Activated CD8-positive, alpha-beta memory T cell treated with anti-CD3 and anti-CD28 coated beads for 1 hour (primary cell): ENCODE measurements around the gene MAP3K7.

Experiments used
- DNase-seq, 2 donors: peaks; one replicate each; pipeline ENCODE4 v3.0.0-alpha.2; 2020; ENCODE audit warnings: low read depth in 1 of 2; ENCODE audit errors: extremely low read depth in 1 of 2

The MAP3K7 gene

DNA sequence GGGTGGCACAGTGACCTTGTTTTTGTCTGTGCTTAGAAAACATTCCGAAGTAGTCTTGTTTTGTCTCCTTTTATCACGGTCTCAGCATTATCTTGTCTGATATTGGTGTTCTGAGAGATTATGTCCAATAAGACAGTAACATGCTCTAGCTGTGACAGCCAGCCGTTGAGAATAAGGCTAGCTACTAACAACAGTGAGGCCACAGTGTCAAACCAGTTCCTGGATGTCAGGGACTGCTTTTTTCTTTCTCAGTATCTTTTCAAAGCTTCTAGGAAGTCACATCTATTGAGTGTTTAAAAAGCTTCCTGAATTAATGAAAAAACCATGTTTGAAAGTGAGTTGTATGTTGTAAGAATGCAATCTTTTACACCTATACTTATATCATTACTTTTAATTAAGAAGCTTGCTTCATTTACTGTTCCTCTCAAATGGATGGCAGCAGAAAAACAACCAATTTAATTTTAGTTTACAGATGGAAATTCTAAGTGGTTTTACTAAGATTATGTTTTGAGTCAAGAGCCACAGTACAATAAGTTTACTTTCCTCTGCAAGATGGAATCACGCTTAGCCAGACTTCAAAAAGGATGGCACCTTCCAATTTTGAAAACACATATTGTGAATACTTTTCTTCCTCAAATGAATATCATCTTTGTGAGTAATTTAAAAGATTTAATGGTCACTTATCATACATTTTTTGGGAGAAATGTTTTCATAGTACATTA is 53.1 kb downstream of the MAP3K7 start:
- no peak for DNase-seq

DNA sequence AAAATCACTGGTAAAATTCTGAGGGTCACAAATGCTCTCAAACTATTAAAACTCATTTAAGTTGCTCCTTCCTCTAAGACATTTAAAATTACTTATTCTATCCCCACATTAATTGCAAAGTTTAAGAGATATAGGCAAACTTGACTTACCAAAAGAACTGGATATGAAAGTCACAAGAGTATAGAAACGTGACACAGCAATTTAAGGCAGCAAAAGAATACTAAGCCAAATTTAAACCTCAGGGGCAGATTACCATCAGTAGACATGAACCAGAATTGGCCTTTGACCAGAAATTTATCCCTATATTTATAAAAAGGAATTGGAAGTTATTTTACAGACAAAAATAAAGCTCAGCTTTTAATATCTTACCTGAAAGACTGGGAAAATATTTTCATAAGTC is 56.0 kb downstream of the MAP3K7 start:
- DNase-seq: no peak

DNA sequence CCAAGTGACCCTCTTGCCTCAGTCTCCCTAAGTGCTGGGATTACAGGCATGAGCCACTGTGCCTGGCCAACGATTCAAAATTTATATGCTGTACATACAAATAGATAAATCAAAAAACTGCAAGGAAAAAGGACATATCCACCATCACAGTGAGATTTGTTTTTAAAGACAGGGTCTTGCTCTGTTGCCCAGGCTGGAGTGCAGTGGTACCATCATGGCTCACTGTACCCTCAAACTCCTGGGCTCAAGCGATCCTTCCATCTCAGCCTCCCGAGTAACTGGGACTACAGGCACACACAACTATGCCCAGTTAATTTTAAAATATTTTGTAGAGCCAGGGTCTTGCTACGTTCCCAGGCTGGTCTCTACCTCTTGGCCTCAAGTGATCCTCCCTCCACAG is 61.5 kb downstream of the MAP3K7 start:
- no peak for DNase-seq

DNA sequence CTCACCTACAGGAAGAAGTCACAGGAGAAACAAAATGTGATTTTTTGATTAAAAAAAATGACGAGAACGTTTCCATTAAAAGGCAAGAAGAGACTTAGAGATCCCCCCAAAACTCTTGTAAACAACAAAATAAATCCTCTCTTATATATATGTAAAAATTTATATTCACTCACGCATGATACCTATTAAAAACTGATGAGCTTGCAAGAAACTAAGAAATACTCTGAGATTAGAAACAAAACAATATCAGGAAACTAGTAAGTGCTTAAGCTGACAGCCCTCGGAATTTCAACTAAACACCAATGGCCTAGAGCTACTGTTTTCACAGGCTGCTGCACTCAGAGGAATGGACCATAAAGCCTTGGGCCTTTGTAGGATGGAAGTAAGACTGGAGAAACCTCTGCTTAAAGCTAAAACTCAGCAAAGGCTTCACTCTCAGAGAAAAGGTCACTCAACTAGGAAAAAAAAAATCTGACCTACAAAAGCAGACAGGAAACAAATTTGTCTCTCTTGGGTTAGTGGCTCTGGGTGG is 63.0 kb downstream of the MAP3K7 start:
- DNase-seq: no peak

DNA sequence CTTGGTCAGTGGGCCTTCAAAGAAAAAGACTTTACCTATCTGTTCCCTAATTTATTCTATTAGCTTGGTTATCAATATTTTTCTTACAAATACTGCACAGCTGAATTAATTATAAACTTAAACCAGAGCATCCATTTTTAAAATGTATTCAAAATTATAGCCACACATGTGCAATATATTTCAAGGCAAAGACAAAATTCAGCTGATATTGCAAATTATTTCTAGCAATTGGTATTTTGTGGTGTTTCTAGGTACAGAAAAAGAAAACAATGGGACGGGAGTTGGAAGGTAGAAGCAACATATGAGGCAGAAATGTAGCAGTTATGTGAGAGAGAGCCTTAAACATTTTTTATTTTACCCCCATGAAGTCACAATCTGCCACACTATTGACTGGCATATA is 64.9 kb downstream of the MAP3K7 start:
- DNase-seq: no peak

DNA sequence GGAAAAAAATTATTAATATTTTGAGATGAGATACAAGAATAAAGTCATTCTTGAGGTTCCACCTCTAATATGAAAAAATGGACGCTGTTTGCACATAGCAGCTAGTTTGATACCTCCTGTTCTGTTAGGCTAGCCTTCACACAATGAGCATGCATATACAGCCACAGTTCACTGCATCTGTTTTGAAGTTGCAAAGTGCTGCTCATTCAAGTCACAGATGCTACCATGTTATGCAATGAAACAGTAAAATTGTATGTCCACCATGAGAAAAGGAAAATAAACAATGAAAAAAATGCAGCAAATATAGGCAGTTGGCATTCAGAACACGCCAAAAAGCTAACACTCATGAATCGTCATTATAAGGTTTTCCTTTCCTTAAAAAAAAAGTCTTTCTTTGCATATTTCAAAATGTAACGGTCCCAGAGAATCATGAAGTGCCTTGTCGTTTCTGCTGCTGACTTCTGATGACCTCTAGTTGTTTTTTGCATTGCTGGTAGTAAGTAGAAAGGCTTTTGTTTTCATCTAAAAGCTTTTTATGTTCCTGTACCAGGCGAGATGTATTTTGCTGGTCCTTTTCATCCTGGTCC is 70.7 kb downstream of the MAP3K7 start:
- DNase-seq: no peak

DNA sequence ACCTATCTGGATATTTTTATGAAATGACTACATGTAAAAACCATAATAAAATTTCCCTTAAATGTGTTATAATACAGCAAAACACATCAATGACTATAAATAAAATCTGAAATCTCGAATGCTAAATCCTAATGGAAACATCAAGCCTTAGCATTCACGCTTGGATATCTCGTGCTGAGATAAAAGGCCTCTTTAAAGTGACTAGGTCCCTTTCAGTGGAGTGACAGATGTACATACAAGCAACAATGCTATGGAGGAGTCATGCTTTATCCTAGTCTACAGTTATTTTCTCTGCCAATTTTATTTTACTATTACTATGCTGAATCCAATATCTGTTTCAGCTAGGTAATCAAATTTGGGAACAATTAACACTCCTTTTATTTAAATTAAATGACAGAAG is 72.4 kb downstream of the MAP3K7 start:
- no peak for DNase-seq

DNA sequence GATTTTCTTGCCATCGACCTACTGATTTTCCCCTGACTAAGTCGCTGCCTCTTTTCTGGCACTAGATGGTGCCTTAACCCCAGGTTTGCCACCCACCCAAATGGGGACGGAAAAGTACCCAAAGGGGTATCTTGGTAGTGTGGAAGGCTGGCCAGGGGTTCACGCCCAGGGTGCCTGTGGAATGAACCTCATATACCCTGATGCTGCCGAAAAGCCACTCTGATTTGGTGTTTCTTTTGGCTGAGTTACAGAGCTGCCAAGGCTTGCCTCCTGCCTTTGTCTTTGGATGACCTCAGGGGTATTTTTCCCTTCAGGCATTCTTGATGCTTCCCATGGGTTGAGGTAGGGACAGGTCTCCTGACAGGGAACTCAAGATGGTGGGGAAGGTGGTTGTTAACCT is 78.1 kb downstream of the MAP3K7 start:
- no peak for DNase-seq

DNA sequence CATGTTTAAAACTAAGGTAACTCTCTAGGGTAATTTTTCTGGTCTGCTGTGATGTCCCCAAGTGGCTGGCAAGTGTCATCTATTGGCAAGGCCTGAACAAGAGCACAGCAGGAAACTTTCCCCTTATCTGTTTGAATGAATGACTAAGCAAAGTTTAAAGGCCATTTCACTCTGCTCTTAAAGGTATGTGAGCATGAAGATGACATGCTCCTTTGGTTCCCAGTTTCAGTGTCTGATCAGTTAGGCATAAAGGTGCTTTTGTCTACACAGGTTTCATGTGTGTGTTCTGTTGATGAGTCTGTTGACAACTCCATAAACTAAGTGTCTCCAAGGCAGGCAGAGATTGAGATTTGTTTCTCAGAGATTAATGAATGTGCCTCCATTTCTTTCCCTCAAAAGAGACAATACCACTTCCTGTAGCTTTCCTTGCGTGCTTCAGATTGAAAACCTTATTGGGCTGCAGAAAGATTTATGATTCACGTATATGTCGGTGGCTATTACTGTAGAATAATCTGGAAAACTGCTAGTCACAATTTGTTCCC is 83.9 kb downstream of the MAP3K7 start:
- DNase-seq: no peak

DNA sequence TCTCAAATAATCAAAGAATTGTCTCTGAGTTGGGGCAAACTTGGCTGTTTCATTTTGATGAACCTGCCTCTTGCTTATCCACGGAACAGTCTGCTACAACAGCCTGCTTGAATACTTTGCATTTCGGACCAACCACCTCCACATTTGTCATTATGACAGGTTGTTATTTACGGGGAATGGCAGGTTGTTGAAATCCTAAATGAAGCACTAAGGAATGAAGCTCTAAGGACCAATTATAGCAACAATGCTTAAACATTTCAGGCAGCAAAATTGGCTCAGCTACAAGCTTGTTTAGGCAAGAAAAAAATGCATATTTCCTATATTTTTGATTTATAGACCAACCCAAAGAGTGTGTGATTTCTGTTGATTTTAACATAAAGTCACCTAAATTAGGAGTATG is 84.5 kb downstream of the MAP3K7 start:
- DNase-seq: no peak

DNA sequence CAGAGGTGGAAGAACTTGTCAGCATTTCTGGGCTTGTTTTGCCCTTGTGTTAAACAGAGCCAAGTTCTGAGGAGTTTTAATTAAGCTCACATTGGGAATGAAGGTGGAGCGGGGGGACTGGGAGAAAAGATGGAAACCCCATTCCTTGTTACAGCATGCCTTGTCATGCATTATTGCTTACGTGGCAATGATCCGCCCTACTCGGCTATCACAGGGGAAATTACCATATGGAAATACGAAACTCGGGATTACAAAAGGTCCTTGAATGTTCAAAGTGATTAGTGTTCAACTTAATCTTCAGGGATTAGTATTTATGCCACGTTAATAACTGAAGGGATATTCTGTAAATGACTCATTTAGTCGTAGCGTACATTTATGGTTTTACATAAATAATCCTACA is 86.4 kb downstream of the MAP3K7 start:
- DNase-seq: no peak

DNA sequence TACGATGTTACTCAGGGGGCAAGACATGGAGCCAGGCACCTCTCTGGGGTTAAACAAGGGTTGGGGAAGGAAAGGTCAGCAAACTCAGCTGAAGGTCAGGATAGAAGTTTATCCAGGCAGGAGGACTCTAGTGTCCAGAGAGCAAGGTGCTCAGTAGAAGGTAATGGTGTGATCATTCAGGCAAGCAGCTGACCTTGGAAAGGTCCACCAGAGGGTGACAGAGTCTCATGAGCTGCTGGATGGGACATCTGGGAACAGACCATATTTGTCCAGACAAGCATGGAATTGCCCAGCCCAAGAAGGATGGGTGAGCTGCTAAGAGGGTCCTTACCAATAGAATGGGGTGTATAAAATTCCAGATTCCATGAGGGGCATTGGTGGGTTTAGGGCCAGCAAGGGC is 89.5 kb downstream of the MAP3K7 start:
- no peak for DNase-seq

DNA sequence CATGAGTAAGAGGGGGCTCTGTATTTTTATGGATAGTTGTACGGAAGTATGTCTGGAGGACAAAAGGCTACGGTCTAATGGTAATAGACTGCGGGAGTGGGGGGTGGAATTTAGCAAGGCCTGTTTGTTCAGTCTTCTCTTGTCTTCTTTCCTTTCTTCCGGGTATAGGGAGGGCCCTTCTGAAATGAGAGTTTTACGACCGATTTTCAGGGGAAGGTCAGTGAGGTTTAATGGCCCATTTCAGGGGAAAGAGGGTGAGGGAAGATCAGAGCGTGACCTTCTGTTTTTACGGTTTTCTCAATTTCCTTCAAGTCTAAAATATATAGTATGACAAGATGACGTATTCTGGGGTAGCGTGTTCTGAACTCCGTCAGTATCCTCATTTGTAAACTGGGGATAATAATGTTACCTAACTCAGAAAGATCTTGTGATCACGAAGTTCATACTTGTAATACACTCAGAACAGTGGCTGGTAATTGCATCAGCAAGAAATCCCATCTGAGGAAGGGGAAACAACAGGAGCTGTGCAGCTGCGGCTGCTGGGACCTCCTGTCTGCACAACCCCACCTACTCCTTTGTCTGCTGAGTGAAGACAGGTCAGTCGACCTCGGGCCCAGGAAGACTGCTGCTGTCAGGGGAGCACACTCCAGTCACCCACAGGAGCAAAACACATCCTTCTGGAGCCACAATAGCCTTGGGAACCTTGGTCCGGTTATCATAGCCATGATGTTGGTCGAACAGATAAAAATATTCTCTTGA is 90.4 kb downstream of the MAP3K7 start:
- DNase-seq: no peak

DNA sequence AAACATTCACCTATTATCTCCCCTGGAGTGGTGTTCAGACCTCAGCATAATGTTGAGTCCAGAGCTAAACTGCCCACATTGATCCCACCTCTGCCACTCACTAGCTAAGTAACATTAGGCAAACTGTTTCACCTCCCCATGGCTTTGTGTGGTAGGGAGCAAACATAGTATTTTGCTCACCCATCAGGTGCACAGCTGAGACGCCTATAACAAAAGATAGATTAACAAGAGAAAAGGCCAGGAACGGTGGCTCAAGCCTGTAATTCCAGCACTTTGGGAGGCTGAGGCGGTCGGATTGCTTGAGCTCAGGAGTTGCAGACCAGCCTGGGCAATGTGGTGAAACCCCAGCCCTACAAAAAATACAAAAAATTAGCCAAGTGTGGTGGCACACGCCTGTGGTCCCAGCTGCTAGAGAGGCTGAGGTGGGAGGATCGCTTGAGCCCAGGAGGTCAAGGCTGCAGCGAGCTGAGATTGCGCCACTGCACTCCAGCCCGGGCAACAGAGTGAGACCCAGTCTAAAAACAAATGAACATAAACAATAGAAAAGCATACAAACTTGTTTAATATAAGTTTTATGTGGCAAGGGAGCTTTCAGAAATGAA is 91.6 kb downstream of the MAP3K7 start:
- no peak for DNase-seq

DNA sequence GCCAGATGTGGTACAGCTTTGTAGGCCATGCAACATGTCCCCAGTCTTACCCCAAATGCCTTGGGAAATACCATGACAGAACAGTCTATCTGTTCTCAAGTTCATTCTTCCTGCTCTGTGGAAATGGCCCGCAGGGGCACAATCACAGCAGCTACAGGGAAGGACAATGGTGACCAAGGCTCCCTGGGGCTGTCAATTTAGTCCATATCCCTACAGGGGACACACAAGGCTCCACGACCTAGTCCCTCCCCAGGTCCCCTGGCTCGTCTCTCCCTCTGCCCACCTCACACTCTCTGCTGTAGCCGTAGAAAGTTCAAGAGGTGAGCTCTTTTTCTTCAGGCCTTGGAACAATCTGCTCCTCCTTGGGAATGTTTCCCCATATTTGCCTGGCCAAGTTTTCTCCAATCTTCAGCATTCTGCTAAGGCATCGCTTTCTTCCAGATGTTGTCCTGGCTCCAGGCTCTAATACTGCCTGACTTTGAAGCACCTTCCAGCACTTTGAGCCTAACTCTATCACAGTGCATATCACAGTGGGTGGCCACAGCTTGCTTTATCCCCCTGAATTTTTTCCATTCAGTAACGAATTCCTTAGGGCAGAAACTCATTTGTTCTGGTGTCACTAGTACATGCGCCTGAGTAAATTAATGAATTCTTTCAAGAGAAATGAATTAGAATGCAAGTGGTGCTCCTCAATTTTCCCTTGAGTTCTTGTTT is 92.6 kb downstream of the MAP3K7 start:
- DNase-seq: no peak

DNA sequence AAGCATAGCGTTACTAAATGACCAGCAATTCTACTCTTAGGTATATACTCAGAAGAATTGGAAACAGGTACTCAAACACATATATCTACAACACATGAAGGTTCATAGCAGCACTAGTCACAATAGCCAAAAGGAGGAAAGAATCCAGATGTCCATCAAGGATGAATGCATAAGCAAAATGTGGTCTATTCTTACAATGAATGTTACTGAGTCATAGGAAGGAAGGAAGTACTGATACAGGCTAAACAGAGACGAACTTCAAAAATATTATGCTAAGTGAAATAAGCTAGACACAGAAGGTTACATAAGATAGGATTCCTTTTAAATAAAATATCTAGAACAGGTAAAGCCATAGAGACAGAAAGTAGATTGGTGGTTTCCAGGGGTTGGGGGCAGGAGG is 93.5 kb downstream of the MAP3K7 start:
- no peak for DNase-seq

DNA sequence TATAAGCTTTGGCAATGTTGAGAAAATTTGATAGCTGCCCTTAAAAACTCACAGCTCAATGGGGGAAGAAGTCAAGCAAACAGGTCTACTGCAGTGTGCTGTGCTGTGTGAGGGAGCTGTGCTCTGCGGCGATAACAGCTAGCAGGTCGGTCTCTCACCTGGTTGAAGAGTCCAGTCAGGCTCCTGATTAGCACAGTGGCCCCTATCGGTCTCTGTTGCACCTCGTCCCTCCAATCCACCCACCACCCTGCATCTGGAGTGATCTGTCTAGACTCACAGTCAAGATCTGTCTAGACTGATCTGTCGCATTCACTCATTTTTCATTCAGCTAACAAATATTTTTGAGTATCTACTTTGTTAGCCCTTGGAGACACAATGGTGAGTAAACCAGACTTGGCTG is 94.1 kb downstream of the MAP3K7 start:
- DNase-seq: no peak

DNA sequence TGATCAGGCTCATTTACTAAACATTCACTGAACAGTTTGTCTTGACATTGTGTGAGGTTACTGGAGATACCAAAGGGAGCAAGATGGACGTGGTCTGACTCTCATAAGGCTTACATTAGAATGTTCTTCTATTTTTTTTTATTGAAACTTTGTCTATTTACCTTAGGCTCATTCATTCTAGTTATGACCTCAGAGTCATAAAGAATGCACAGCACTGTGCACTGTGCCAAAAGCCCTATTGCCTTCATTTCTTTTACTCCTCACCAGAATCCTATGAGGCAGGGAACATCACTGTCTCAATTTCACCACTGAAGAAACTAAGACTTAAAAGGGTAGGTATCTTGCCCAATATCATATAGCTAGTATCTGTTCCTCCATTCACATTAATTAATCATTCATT is 94.5 kb downstream of the MAP3K7 start:
- no peak for DNase-seq

DNA sequence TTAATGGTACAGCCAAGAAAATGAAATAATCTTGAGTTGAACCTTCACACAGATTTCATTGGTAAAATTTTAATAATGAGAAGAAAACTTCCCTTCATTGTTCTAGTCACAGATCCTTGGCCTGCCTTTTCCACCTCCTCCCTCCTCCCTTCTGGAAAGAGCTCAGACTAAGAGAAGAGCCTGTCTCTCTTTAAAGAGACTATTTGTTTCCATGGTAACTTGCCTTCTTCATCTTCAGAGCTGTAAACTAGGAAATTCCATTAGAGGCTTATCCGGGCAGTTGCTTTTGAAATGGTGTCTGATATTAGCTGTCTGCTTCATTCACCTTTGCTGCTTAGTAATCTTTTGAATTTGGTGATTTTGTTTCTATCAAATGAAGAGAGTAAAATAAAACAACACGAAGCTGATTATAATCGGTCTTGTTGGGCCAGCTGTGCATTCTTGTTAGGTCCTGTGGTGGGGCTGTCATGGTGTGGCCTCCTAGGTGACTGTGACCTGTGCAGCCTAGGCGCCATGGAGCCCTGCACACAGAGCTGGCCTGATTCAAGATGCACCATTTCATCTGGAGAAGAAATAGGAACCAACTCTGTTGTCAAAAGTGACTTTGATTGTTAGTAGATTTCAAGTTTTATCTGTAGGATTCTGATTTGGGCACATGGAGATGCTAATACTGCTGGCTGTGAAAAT is 96.7 kb downstream of the MAP3K7 start:
- no peak for DNase-seq

DNA sequence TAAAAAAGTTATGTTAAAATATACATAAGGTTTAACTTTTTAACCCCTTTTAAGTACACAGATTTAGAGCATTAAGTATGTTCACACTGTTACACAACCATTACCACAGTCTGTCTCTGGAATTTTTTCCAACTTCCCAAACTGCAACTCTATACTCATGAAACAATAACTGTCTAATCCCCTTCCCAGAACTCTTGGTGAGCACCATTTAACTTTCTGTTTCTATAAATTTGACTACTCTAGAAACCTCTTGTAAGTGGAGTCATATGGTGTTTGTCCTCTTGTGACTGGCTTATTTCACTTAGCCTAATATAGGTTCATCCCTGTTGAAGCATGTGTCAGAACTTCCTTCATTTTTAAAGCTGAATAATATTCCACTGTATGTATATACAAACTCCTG is 98.1 kb downstream of the MAP3K7 start:
- DNase-seq: no peak
